T-helper 2 cell treated with Interferon-gamma antibody and Interleukin-4, amounts not matched to agents 5 μg/mL and 100 μg/mL, for 36 hours (primary cell): ENCODE results near the gene OLFM4.

ENCODE experiments used
- DNase-seq: peaks from one replicate; pipeline ENCODE4 v3.0.0; 2021; ENCODE audit warnings: low spot score
- H3K27ac Mint-ChIP-seq: one replicate; pipeline ENCODE4 v1.8.0; 2021; ENCODE audit warnings: mild to moderate bottlenecking, mixed read lengths
- H3K27me3 Mint-ChIP-seq: one replicate; pipeline ENCODE4 v1.8.0; 2021; ENCODE audit warnings: low read depth, mixed read lengths
- H3K36me3 Mint-ChIP-seq: one replicate; pipeline ENCODE4 v1.8.0; 2021; ENCODE audit warnings: low read depth, mixed read lengths
- H3K4me1 Mint-ChIP-seq: one replicate; pipeline ENCODE4 v1.8.0; 2021; ENCODE audit warnings: low read depth, mixed read lengths
- H3K4me3 Mint-ChIP-seq: one replicate; pipeline ENCODE4 v1.8.0; 2022; ENCODE audit warnings: mild to moderate bottlenecking, moderate library complexity, mixed read lengths
- H3K9me3 Mint-ChIP-seq: one replicate; pipeline ENCODE4 v1.8.0; 2021; ENCODE audit warnings: mixed read lengths

OLFM4 gene

DNA sequence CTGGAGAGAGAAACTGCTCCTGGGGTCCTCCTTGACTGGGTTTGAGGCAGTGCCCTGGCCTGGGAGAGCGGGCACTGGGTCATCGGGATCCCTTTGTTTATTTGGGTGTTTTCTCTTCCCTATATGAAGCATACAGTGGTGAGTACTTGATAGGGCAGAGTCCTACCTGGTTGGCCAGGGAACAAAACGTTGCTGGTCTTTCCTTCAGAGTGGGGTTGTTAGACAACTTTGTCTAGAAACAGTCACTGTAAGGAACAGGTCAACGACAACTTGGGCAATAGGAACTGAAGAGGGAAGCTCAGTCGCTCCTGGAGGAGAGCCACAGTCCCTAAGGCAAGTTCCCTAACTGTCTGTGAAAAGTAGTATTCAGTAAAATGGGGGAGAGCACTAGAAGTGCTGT, 550 bp upstream of the OLFM4 start:
- Mint-ChIP-seq H3K4me1 (no peaks in the 10 kb centered on the region), H3K36me3 (no peaks in the 10 kb centered on the region), H3K27ac (no peak overlapping the region), H3K27me3 (no peaks in the 10 kb centered on the region), H3K4me3 (no peak overlapping the region), H3K9me3 (no peaks in the 10 kb centered on the region)
- DNase-seq, result no peak

DNA sequence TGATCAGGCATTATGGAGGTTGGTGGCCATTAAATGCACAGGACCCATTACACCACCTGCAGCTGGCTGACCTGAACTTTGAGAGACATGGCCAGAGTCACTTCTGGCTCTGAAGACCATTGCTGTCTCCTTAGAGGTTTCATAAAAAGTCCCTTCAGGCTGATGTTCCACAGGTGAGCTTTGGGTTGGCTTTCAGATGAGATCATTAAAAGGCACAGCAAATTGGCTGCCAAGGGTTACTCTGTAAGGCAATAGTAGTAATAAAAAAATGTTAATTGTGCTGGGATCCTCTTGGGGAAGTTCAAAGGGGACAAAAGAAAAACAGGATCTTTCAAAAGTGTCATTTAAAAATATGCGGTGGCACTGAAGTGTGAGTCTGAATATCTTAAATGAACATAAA, 4.2 kb downstream of the OLFM4 start:
- H3K36me3 Mint-ChIP-seq, result no peaks in the 10 kb centered on the region

GRCh38 chr13:53038993-53039392, 10.4 kb downstream of the OLFM4 start:
- no peak overlapping the region for H3K4me3 Mint-ChIP-seq
- H3K27me3 Mint-ChIP-seq, result no peaks in the 10 kb centered on the region
- no peaks in the 10 kb centered on the region for H3K36me3 Mint-ChIP-seq
- DNase-seq, result no peak
- no peak overlapping the region for H3K27ac Mint-ChIP-seq
- no peaks in the 10 kb centered on the region for H3K9me3 Mint-ChIP-seq
- H3K4me1 Mint-ChIP-seq, result no peaks in the 10 kb centered on the region

More for the DNA sequence above, 4.2 kb downstream of the OLFM4 start:
- Mint-ChIP-seq H3K4me1 (no peaks in the 10 kb centered on the region), H3K27me3 (no peaks in the 10 kb centered on the region), H3K9me3 (no peaks in the 10 kb centered on the region), H3K27ac (no peak overlapping the region), H3K4me3 (no peak overlapping the region)
- no peak for DNase-seq

GRCh38 chr13:53041968-53042516, 13.4 kb downstream of the OLFM4 start:
- Mint-ChIP-seq H3K27ac (no peak overlapping the region), H3K27me3 (no peaks in the 10 kb centered on the region), H3K36me3 (no peaks in the 10 kb centered on the region), H3K9me3 (no peaks in the 10 kb centered on the region), H3K4me1 (no peaks in the 10 kb centered on the region), H3K4me3 (no peak overlapping the region)
- no peak for DNase-seq

DNA sequence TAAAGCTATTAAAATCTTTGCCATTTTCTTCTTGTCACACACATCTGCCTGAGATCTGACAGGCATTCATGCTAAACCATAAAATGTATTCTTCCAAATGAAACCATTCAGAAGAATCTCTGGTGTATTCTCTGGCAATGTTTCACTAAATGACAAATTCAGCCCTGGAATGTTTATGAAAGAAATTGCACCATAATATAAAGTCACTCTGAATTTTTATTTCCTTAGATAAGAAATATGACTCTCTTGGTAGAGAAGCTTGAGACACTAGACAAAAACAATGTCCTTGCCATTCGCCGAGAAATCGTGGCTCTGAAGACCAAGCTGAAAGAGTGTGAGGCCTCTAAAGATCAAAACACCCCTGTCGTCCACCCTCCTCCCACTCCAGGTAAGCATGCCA, 14.3 kb downstream of the OLFM4 start:
- Mint-ChIP-seq H3K4me3 (no peak overlapping the region), H3K4me1 (no peaks in the 10 kb centered on the region), H3K27ac (no peak overlapping the region), H3K9me3 (no peaks in the 10 kb centered on the region), H3K36me3 (no peaks in the 10 kb centered on the region), H3K27me3 (no peaks in the 10 kb centered on the region)
- no peak for DNase-seq

- Mint-ChIP-seq H3K27ac (no peak overlapping the region), H3K4me1 (no peaks in the 10 kb centered on the region), H3K4me3 (no peak overlapping the region), H3K9me3 (no peaks in the 10 kb centered on the region), H3K36me3 (no peaks in the 10 kb centered on the region), H3K27me3 (no peaks in the 10 kb centered on the region)
- DNase-seq, result no peak
Observed at GRCh38 chr13:53043398-53043797, 14.8 kb downstream of the OLFM4 start.

GRCh38 chr13:53045189-53045588, 16.6 kb downstream of the OLFM4 start:
- H3K9me3 Mint-ChIP-seq, result no peaks in the 10 kb centered on the region
- no peaks in the 10 kb centered on the region for H3K27me3 Mint-ChIP-seq
- no peak for DNase-seq
- H3K27ac Mint-ChIP-seq, result no peak overlapping the region
- H3K4me3 Mint-ChIP-seq, result no peak overlapping the region
- H3K4me1 Mint-ChIP-seq, result no peaks in the 10 kb centered on the region
- H3K36me3 Mint-ChIP-seq, result no peaks in the 10 kb centered on the region

- H3K27me3 Mint-ChIP-seq, result no peaks in the 10 kb centered on the region
- no peaks in the 10 kb centered on the region for H3K36me3 Mint-ChIP-seq
- no peaks in the 10 kb centered on the region for H3K4me1 Mint-ChIP-seq
- H3K4me3 Mint-ChIP-seq, result no peak overlapping the region
- H3K27ac Mint-ChIP-seq, result no peak overlapping the region
- H3K9me3 Mint-ChIP-seq, result no peaks in the 10 kb centered on the region
- no peak for DNase-seq
Observed at GRCh38 chr13:53048880-53049279, 20.3 kb downstream of the OLFM4 start.

DNA sequence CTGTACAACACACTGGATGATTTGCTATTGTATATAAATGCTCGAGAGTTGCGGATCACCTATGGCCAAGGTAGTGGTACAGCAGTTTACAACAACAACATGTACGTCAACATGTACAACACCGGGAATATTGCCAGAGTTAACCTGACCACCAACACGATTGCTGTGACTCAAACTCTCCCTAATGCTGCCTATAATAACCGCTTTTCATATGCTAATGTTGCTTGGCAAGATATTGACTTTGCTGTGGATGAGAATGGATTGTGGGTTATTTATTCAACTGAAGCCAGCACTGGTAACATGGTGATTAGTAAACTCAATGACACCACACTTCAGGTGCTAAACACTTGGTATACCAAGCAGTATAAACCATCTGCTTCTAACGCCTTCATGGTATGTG, 21.5 kb downstream of the OLFM4 start:
- no peaks in the 10 kb centered on the region for H3K36me3 Mint-ChIP-seq
- no peak for DNase-seq
- H3K9me3 Mint-ChIP-seq, result no peaks in the 10 kb centered on the region
- no peak overlapping the region for H3K27ac Mint-ChIP-seq
- H3K27me3 Mint-ChIP-seq, result no peaks in the 10 kb centered on the region
- no peak overlapping the region for H3K4me3 Mint-ChIP-seq
- no peaks in the 10 kb centered on the region for H3K4me1 Mint-ChIP-seq

- no peak for DNase-seq
- Mint-ChIP-seq H3K27ac (no peak overlapping the region), H3K4me3 (no peak overlapping the region), H3K9me3 (no peaks in the 10 kb centered on the region), H3K36me3 (no peaks in the 10 kb centered on the region), H3K27me3 (no peaks in the 10 kb centered on the region), H3K4me1 (no peaks in the 10 kb centered on the region)
Observed at GRCh38 chr13:53052675-53053074, 24.1 kb downstream of the OLFM4 start.

- Mint-ChIP-seq H3K27me3 (no peaks in the 10 kb centered on the region), H3K4me1 (no peaks in the 10 kb centered on the region), H3K9me3 (no peaks in the 10 kb centered on the region), H3K36me3 (no peaks in the 10 kb centered on the region), H3K4me3 (no peak overlapping the region), H3K27ac (no peak overlapping the region)
- DNase-seq, result no peak
Observed at GRCh38 chr13:53054569-53054968, 26.0 kb downstream of the OLFM4 start.

- Mint-ChIP-seq H3K36me3 (no peaks in the 10 kb centered on the region), H3K27ac (no peak overlapping the region), H3K9me3 (no peaks in the 10 kb centered on the region), H3K4me3 (no peak overlapping the region), H3K4me1 (no peaks in the 10 kb centered on the region), H3K27me3 (no peaks in the 10 kb centered on the region)
- no peak for DNase-seq
Observed at GRCh38 chr13:53058065-53058679, 29.6 kb downstream of the OLFM4 start.

GRCh38 chr13:53060840-53061490, 32.4 kb downstream of the OLFM4 start:
- Mint-ChIP-seq H3K9me3 (no peaks in the 10 kb centered on the region), H3K27ac (no peak overlapping the region), H3K4me3 (no peak overlapping the region), H3K27me3 (no peaks in the 10 kb centered on the region), H3K36me3 (no peaks in the 10 kb centered on the region), H3K4me1 (no peaks in the 10 kb centered on the region)
- no peak for DNase-seq

GRCh38 chr13:53064731-53065130, 36.1 kb downstream of the OLFM4 start:
- H3K4me3 Mint-ChIP-seq, result no peak overlapping the region
- H3K4me1 Mint-ChIP-seq, result no peaks in the 10 kb centered on the region
- DNase-seq, result no peak
- H3K36me3 Mint-ChIP-seq, result no peaks in the 10 kb centered on the region
- no peaks in the 10 kb centered on the region for H3K9me3 Mint-ChIP-seq
- no peaks in the 10 kb centered on the region for H3K27me3 Mint-ChIP-seq
- H3K27ac Mint-ChIP-seq, result no peak overlapping the region

- H3K27ac Mint-ChIP-seq, result no peak overlapping the region
- no peaks in the 10 kb centered on the region for H3K4me1 Mint-ChIP-seq
- no peaks in the 10 kb centered on the region for H3K27me3 Mint-ChIP-seq
- no peaks in the 10 kb centered on the region for H3K9me3 Mint-ChIP-seq
- DNase-seq, result no peak
- H3K36me3 Mint-ChIP-seq, result no peaks in the 10 kb centered on the region
- H3K4me3 Mint-ChIP-seq, result no peak overlapping the region
Observed at GRCh38 chr13:53066411-53066810, 37.8 kb downstream of the OLFM4 start.
